Thymus (tissue), 11 donors: Measurements from ENCODE around the gene CSF1R. TPM values are rescaled to one million over a fixed set of nuclear protein-coding genes. Genes with fewer than 3 reads are reported as not detected.
"Not testable (repeated sequence)": the region's sequence is repeated elsewhere in the genome, so short reads cannot be mapped to it uniquely, and the experiment has no call there.

Experiments used
- DNase-seq, 9 donors: peaks; one replicate each; pipeline ENCODE4 v3.0.0-alpha.2; 2013; ENCODE audit warnings: low spot score in 9 of 9, low read depth in 6 of 9, missing footprints in 1 of 9
- H3K27ac ChIP-seq, 2 donors: one replicate each; pipeline ENCODE4 v1.5.1; 2013; ENCODE audit warnings: control low read depth in 1 of 2, low read depth in 1 of 2, low read length in 1 of 2, mild to moderate bottlenecking in 1 of 2, moderate library complexity in 1 of 2
- H3K27me3 ChIP-seq, 2 donors: one replicate each; pipeline ENCODE4 v1.5.1; 2013; ENCODE audit warnings: low read length in 1 of 2; ENCODE audit not compliant: control insufficient read depth in 2 of 2, insufficient read depth in 1 of 2
- H3K36me3 ChIP-seq, 2 donors: one replicate each; pipeline ENCODE4 v1.5.1; 2013; ENCODE audit warnings: low read length in 1 of 2, mild to moderate bottlenecking in 1 of 2, moderate library complexity in 1 of 2; ENCODE audit not compliant: control insufficient read depth in 2 of 2, insufficient read depth in 2 of 2
- H3K4me1 ChIP-seq, 2 donors: one replicate each; pipeline ENCODE4 v1.5.1; 2013; ENCODE audit warnings: low read length in 2 of 2; ENCODE audit not compliant: control insufficient read depth in 2 of 2, insufficient read depth in 2 of 2
- H3K4me3 ChIP-seq, 2 donors: one replicate each; pipeline ENCODE4 v1.5.1; 2013; ENCODE audit warnings: low read length in 2 of 2, control low read depth in 1 of 2, mild to moderate bottlenecking in 1 of 2
- H3K9me3 ChIP-seq, 2 donors: one replicate each; pipeline ENCODE4 v1.5.1; 2013; ENCODE audit warnings: low read length in 1 of 2, mild to moderate bottlenecking in 1 of 2; ENCODE audit not compliant: control insufficient read depth in 2 of 2, insufficient read depth in 1 of 2
- WGBS: extraction: QIAGEN DNeasy Blood & Tissue Kit; methylation state at CpG from one replicate; pipeline ENCODE4 v1.1.7; 2013; 5-methylcytosine and 5-hydroxymethylcytosine counted together
- polyA plus RNA-seq: library from polyadenylated mRNA; stranded (reverse); fragments of 200-250 nt; gene quantifications from one replicate; pipeline ENCODE4 v1.2.3, GENCODE V29; 2013
- total RNA-seq: library from RNA; stranded (reverse); fragments of 120-200 nt; gene quantifications from one replicate; pipeline ENCODE4 v1.2.4, GENCODE V29; 2013
- donor health status: healthy.

The CSF1R gene
- total and polyA plus RNA-seq, 2 donors = 7.3 to 7.6 TPM

DNA sequence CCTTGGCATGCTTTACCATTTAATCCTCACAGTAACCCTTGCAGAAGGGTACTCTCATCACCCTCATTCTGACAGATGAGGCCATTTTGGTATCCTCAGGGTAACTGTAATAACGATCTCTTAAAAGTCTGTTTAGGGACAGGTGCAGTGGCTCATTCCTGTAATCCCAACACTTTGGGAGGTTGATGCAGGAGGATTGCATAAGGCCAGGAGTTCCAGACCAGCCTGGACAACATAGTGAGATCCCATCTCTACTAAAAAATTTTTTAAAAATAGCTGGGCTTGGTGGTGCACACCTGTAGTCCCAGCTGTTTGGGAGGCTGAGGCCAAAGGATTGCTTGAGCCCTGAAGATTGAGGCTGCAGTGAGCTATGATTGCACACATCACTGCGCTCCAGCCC, 31.8 kb downstream of the CSF1R start:
- H3K27me3 ChIP-seq = no peaks in the 10 kb centered on the region
- no peak overlapping the region for H3K27ac ChIP-seq
- DNase-seq = no peak
- peaks cover 55 to 56% of the 10 kb centered on the region in 2 donors for H3K36me3 ChIP-seq
- no peak overlapping the region for H3K4me3 ChIP-seq
- no peaks in the 10 kb centered on the region for H3K4me1 ChIP-seq
- WGBS = 100% methylated on average over 2 of the region's 2 CpGs
- no peaks in the 10 kb centered on the region for H3K9me3 ChIP-seq

DNA sequence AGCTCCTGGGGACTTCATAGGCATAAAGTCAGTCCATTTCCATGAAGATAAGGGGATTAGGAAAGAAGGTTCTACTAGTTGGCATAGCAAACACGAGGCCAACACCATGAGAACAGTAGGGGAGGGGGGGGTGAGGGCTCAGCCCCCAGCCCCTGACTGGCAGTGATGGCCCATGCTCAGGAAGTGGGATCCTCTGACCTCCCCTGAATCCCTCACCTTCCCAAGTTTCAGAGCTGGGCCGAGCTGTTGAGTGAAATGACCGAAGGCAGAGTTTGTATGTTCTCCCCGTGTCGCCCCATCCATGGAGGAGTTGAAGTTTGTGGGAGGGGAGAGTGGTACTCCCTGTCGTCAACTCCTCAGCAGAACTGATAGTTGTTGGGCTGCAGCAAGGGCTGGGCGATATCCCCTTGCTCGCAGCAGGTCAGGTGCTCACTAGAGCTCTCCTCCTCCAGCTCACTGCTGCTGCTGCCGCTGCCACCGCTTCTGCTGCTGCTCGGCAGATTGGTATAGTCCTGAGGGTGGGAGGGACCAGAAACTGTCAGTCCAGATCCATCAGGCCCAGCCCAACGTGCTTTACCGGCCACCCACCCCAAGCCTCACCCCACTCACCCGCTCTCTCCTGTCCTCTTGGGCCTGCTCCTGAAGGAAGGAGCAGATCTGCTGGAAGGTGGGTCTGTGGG, 32.5 kb downstream of the CSF1R start:
- Histone ChIP-seq H3K27ac (no peak overlapping the region), H3K36me3 (peaks cover 62 to 63% of the 10 kb centered on the region in 2 donors), H3K4me3 (no peak overlapping the region), H3K4me1 (no peaks in the 10 kb centered on the region), H3K27me3 (no peaks in the 10 kb centered on the region), H3K9me3 (no peaks in the 10 kb centered on the region)
- WGBS = 98% methylated on average over 14 of the region's 14 CpGs
- no peak for DNase-seq

DNA sequence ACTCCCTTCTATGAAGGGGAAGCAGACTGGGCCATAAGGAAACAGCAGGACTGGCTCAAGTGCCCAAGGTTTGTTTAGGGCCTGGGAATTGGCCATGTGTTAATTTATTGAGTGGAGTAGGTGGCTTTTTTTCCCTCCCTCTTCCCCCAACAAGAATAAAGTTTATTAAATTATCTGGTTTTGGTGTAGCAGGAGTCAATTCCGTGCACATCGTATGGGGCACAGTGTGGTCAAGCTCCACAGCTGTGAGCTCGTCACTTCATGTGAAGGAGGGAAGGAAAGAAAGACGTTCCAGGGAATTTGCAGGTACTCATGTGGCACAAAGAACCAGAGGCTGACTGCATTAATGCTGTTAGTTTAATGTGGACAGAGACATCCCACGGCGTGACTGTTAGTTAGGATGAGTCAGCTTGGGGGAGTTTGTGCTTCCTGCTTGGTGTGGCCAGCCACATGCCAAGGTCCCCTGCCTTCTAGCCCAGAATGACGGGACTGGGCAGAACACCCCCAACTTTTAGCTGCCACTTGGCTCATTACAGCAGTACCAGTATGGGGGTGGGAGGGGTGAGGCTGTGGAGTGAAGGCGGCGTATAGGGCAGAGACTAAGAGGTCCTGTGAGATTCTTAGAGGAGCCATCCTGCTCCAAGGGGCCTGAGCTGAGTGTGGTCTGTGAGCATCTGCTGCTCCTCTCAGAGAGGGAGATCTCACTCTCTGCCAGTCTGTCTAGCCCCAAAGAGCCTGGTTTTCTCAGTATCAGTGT, 33.2 kb downstream of the CSF1R start:
- H3K9me3 ChIP-seq = no peaks in the 10 kb centered on the region
- 89% methylated on average over 9 of the region's 9 CpGs for WGBS
- H3K27ac ChIP-seq = no peak overlapping the region
- H3K27me3 ChIP-seq = no peaks in the 10 kb centered on the region
- no peak overlapping the region for H3K4me3 ChIP-seq
- peaks cover 69 to 70% of the 10 kb centered on the region in 2 donors for H3K36me3 ChIP-seq
- DNase-seq = no peak
- no peaks in the 10 kb centered on the region for H3K4me1 ChIP-seq

DNA sequence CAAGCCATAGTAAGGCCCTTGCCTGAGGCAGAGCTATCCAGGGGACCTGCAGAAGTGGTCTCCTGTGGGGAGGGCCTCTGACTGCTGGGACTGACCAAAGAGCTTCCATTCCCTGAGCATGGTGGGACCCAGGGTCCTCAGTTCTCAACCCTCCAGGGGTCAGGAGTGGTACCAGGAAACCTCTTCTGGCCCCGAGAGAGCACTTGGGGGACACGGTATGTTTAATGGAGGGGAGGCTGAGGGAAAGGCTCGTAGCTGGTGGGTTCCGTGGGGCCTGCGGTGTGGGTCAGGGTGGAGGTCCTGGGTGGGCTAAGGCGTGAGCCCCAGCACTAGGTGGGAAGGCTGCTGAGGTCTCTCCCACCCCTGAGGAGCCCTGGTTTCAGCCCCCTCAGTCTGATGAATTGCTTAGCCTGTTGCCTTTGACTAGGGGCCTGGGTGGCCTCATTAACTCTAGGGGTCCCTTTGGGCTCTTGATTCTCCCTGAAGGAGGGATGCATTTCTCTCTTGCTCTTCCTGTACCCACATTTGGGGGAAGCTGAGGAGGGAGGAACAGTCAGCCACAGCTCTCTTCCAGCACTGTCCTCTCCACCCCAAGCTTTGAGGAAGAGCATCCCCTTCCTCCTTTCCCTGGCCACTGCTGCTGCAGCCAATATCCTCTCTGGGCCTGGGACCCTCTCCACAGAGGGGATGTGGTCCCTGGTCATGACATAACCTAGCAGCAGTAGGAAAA, 34.0 kb downstream of the CSF1R start:
- no peak for DNase-seq
- Histone ChIP-seq H3K4me3 (no peak overlapping the region), H3K4me1 (peaks cover 0 to 3% of the 10 kb centered on the region in 2 donors), H3K27ac (no peak overlapping the region), H3K9me3 (no peaks in the 10 kb centered on the region), H3K27me3 (no peaks in the 10 kb centered on the region), H3K36me3 (peaks cover 74 to 77% of the 10 kb centered on the region in 2 donors)
- 64% methylated on average over 6 of the region's 6 CpGs for WGBS

DNA sequence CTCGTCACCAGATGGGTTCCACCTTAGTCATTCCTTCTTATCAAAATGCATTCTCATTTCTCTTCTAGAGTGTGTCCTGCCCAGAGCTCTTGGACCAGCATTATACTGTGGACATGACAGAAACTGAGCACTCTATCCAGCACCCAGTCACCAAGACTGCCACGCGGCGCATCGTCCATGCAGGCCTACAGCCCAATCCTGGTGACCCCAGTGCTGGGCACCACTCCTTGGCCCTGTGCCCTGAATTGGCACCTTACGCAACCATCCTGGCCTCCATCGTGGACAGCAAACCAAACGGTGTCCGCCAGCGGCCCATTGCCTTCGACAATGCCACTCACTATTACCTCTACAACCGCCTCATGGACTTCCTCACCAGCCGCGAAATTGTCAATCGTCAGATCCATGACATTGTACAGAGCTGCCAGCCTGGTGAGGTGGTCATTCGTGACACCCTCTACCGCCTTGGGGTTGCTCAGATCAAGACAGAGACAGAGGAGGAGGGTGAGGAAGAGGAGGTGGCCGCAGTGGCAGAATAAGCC, 34.6 kb downstream of the CSF1R start:
- Histone ChIP-seq H3K9me3 (no peaks in the 10 kb centered on the region), H3K27ac (no peak overlapping the region), H3K36me3 (peaks cover 79 to 83% of the 10 kb centered on the region in 2 donors), H3K4me3 (no peak overlapping the region), H3K4me1 (peaks cover 0 to 3% of the 10 kb centered on the region in 2 donors), H3K27me3 (no peaks in the 10 kb centered on the region)
- no peak for DNase-seq
- WGBS = 92% methylated on average over 18 of the region's 18 CpGs

DNA sequence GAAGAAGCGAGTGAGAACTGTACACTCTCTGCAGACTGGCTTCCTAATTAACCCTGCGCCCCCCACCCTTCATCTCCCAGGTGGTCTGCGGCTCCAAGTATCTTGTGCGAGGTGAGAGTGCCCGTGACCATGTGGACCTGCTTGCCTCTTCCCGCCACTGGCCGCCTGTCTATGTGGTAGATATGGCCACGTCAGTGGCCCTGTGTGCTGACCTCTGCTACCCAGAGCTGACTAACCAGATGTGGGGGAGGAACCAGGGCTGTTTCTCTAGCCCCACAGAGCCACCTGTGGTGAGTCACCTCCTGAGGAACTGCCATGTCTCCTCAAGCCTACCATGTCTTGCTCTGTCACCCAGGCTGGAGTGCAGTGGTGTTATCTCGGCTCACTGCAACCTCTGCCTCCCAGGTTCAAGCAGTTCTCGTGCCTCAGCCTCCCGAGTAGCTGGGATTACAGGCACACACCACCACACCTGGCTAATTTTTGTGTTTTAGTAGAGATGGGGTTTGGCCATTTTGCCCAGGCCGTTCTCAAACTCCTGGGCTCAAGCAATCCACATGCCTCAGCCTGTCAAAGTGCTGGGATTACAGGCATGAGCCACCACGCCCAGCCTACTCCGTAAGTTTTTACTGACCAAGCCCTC, 36.1 kb downstream of the CSF1R start:
- not testable (repeated sequence) for H3K9me3 ChIP-seq, DNase-seq, H3K27ac ChIP-seq, H3K27me3 ChIP-seq, H3K4me3 ChIP-seq, H3K4me1 ChIP-seq
- peaks cover 88% of the 10 kb centered on the region in 2 donors for H3K36me3 ChIP-seq
- WGBS = 97% methylated on average over 14 of the region's 14 CpGs

DNA sequence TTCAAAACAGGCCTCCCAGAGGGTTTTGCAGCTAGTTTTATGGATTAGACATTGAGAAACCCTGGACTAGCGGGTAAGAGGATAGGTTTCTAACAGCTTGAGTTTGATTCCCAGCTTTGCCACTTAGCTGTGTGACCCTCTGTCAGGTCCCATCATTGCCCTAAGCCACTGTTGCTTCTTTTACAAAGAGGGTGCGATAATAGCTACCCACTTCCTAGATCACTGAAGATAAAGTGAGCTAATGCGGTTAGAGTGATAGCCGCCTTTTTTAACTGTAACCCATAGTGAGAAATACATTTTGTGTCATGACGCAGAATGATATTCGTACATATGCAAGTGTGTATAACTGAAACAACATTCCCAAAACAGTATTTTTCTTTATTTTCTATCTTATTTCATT, 40.3 kb downstream of the CSF1R start:
- Histone ChIP-seq H3K4me3 (no peak overlapping the region), H3K36me3 (peaks cover 79 to 90% of the 10 kb centered on the region in 2 donors), H3K9me3 (peaks cover 0 to 4% of the 10 kb centered on the region in 2 donors), H3K4me1 (peaks cover 0 to 8% of the 10 kb centered on the region in 2 donors), H3K27ac (no peak overlapping the region), H3K27me3 (no peaks in the 10 kb centered on the region)
- WGBS = 80% methylated on average over 6 of the region's 6 CpGs
- DNase-seq = no peak

DNA sequence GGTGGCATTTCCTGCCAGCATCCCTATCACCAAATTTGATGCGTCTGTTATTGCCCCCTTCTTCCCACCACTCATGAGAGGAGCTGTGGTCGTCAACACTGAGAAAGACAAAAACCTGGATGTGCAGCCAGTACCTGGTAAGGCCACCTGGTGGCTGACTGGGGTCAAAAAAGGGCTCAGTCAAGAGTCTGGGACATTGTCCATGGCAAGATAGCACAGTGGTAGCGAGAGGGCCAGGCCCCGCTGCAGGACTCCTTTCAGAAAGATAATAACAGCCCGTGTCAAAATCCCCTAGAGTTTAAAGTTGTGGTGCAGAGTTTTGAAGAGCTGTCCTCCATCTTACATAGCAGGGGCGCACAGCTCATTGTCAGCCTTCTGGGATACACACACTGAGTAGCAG, 40.8 kb downstream of the CSF1R start:
- WGBS = 95% methylated on average over 6 of the region's 6 CpGs

More for the DNA sequence above, 40.8 kb downstream of the CSF1R start:
- H3K4me3 ChIP-seq = no peak overlapping the region
- H3K9me3 ChIP-seq = peaks cover 0 to 4% of the 10 kb centered on the region in 2 donors
- no peak overlapping the region for H3K27ac ChIP-seq
- no peak for DNase-seq
- H3K4me1 ChIP-seq = peaks cover 0 to 8% of the 10 kb centered on the region in 2 donors
- H3K27me3 ChIP-seq = no peaks in the 10 kb centered on the region
- peaks cover 78 to 90% of the 10 kb centered on the region in 2 donors for H3K36me3 ChIP-seq
